ENCODE data around the gene RPP14. TPM values are rescaled to one million over a fixed set of nuclear protein-coding genes. Genes with fewer than 3 reads are reported as not detected.

RPP14 gene
- 18.4 TPM for total RNA-seq (ENCODE audit: unreplicated experiment)
- long read RNA-seq, full-length matches to known transcripts: 17 of 18 reads
- long read RNA-seq, partial matches to known transcripts: 0 of 18 reads
- long read RNA-seq, other reads (novel, unspliced or antisense): 1 of 18 reads

GRCh38 chr3:58305882-58306711 is at the start of gene RPP14, which contains the start of gene HTD2:
Gene RPP14 (plus strand): TSS chr3:58306245. CDS start chr3:58310330, 4,085 bp downstream.
Gene HTD2 (plus strand): TSS chr3:58306520. CDS start chr3:58317614, 11,094 bp downstream.
- peak; percentile 92 for TF ChIP-seq CTCF (IDR thresholded peaks at IDR 0.05; ENCODE audit: partially characterized antibody, unreplicated experiment)
- H3K9me3 Mint-ChIP-seq (ENCODE audit: unreplicated experiment): peaks cover 2% of the 10 kb centered on the region
- H3K27me3 Mint-ChIP-seq (ENCODE audit: unreplicated experiment): peaks cover 14% of the 10 kb centered on the region
- peak; percentile 99 for DNase-seq
- H3K4me3 Mint-ChIP-seq (ENCODE audit: unreplicated experiment): peak within 1 kb of the TSS; percentile 95
- H3K27ac Mint-ChIP-seq (ENCODE audit: unreplicated experiment): peak within 1 kb of the TSS; percentile 97
- peaks cover 5% of the 10 kb centered on the region for H3K36me3 Mint-ChIP-seq (ENCODE audit: unreplicated experiment)
- H3K4me1 Mint-ChIP-seq (ENCODE audit: low read depth, unreplicated experiment): peaks cover 3% of the 10 kb centered on the region

GRCh38 chr3:58256511-58256910 is 49.5 kb upstream of the RPP14 start:
- H3K27ac Mint-ChIP-seq (ENCODE audit: unreplicated experiment): no peak overlapping the region
- DNase-seq: no peak
- H3K27me3 Mint-ChIP-seq (ENCODE audit: unreplicated experiment): no peaks in the 10 kb centered on the region
- H3K36me3 Mint-ChIP-seq (ENCODE audit: unreplicated experiment): peaks cover 9% of the 10 kb centered on the region
- no peak overlapping the region for H3K4me3 Mint-ChIP-seq (ENCODE audit: unreplicated experiment)
- peaks cover 2% of the 10 kb centered on the region for H3K9me3 Mint-ChIP-seq (ENCODE audit: unreplicated experiment)
- no peak for TF ChIP-seq CTCF (IDR thresholded peaks at IDR 0.05; ENCODE audit: partially characterized antibody, unreplicated experiment)
- peaks cover 16% of the 10 kb centered on the region for H3K4me1 Mint-ChIP-seq (ENCODE audit: low read depth, unreplicated experiment)

GRCh38 chr3:58258392-58259055 is 47.5 kb upstream of the RPP14 start:
- DNase-seq: no peak
- no peak for TF ChIP-seq CTCF (IDR thresholded peaks at IDR 0.05; ENCODE audit: partially characterized antibody, unreplicated experiment)
- H3K4me3 Mint-ChIP-seq (ENCODE audit: unreplicated experiment): peak overlapping the region; percentile 30
- no peaks in the 10 kb centered on the region for H3K27me3 Mint-ChIP-seq (ENCODE audit: unreplicated experiment)
- H3K9me3 Mint-ChIP-seq (ENCODE audit: unreplicated experiment): peaks cover 2% of the 10 kb centered on the region
- peak overlapping the region; percentile 43 for H3K27ac Mint-ChIP-seq (ENCODE audit: unreplicated experiment)
- peaks cover 11% of the 10 kb centered on the region for H3K4me1 Mint-ChIP-seq (ENCODE audit: low read depth, unreplicated experiment)
- H3K36me3 Mint-ChIP-seq (ENCODE audit: unreplicated experiment): peaks cover 9% of the 10 kb centered on the region

- H3K9me3 Mint-ChIP-seq (ENCODE audit: unreplicated experiment): peaks cover 2% of the 10 kb centered on the region
- no peak overlapping the region for H3K4me3 Mint-ChIP-seq (ENCODE audit: unreplicated experiment)
- no peak overlapping the region for H3K27ac Mint-ChIP-seq (ENCODE audit: unreplicated experiment)
- peaks cover 9% of the 10 kb centered on the region for H3K36me3 Mint-ChIP-seq (ENCODE audit: unreplicated experiment)
- peaks cover 6% of the 10 kb centered on the region for H3K4me1 Mint-ChIP-seq (ENCODE audit: low read depth, unreplicated experiment)
- DNase-seq: no peak
- H3K27me3 Mint-ChIP-seq (ENCODE audit: unreplicated experiment): no peaks in the 10 kb centered on the region
- no peak for TF ChIP-seq CTCF (IDR thresholded peaks at IDR 0.05; ENCODE audit: partially characterized antibody, unreplicated experiment)
Measured at GRCh38 chr3:58260261-58260731, 45.7 kb upstream of the RPP14 start.

All from glutamatergic neuron (in vitro differentiated cells).